ENCODE measurements around the gene NTRK2.

The NTRK2 gene

GRCh38 chr9:84949971-84950370 lies 280.4 kb downstream of the NTRK2 start:
- no peak for FAIRE-seq
- DNase-seq (ENCODE audit: extremely low spot score, insufficient read length, low read depth), result no peak

GRCh38 chr9:84950879-84951811 lies 281.6 kb downstream of the NTRK2 start:
- FAIRE-seq (no peak), DNase-seq (ENCODE audit: extremely low spot score, insufficient read length, low read depth) (no peak)

GRCh38 chr9:84953252-84953773 lies 283.8 kb downstream of the NTRK2 start:
- no peak for FAIRE-seq
- no peak for DNase-seq (ENCODE audit: extremely low spot score, insufficient read length, low read depth)

GRCh38 chr9:84953797-84954705 lies 284.5 kb downstream of the NTRK2 start:
- DNase-seq (ENCODE audit: extremely low spot score, insufficient read length, low read depth) (peak; percentile 53), FAIRE-seq (peak; percentile 88)

GRCh38 chr9:84955155-84955554 lies 285.6 kb downstream of the NTRK2 start:
- FAIRE-seq (no peak), DNase-seq (ENCODE audit: extremely low spot score, insufficient read length, low read depth) (no peak)

GRCh38 chr9:84955971-84956370 lies 286.4 kb downstream of the NTRK2 start:
- no peak for FAIRE-seq
- no peak for DNase-seq (ENCODE audit: extremely low spot score, insufficient read length, low read depth)

GRCh38 chr9:84959339-84959738 lies 289.8 kb downstream of the NTRK2 start:
- FAIRE-seq (no peak), DNase-seq (ENCODE audit: extremely low spot score, insufficient read length, low read depth) (no peak)

GRCh38 chr9:84966876-84967830 lies 297.6 kb downstream of the NTRK2 start:
- DNase-seq (ENCODE audit: extremely low spot score, insufficient read length, low read depth) (no peak), FAIRE-seq (no peak)

GRCh38 chr9:84969084-84969483 lies 299.6 kb downstream of the NTRK2 start:
- DNase-seq (ENCODE audit: extremely low spot score, insufficient read length, low read depth), result no peak

GRCh38 chr9:84969736-84970135 lies 300.2 kb downstream of the NTRK2 start:
- no peak for DNase-seq (ENCODE audit: extremely low spot score, insufficient read length, low read depth)
- FAIRE-seq, result no peak

More at GRCh38 chr9:84969084-84969483, 299.6 kb downstream of the NTRK2 start:
- no peak for FAIRE-seq

GRCh38 chr9:84970432-84970831 lies 300.9 kb downstream of the NTRK2 start:
- no peak for DNase-seq (ENCODE audit: extremely low spot score, insufficient read length, low read depth)

GRCh38 chr9:84971571-84971970 lies 302.0 kb downstream of the NTRK2 start:
- FAIRE-seq, result no peak
- DNase-seq (ENCODE audit: extremely low spot score, insufficient read length, low read depth), result no peak

More at GRCh38 chr9:84970432-84970831, 300.9 kb downstream of the NTRK2 start:
- no peak for FAIRE-seq

GRCh38 chr9:84974258-84974657 lies 304.7 kb downstream of the NTRK2 start:
- FAIRE-seq, result no peak
- DNase-seq (ENCODE audit: extremely low spot score, insufficient read length, low read depth), result no peak

- FAIRE-seq (no peak), DNase-seq (ENCODE audit: extremely low spot score, insufficient read length, low read depth) (no peak)
Observed at GRCh38 chr9:84974855-84975254, 305.3 kb downstream of the NTRK2 start.

- FAIRE-seq (no peak), DNase-seq (ENCODE audit: extremely low spot score, insufficient read length, low read depth) (no peak)
Observed at GRCh38 chr9:84975926-84976325, 306.4 kb downstream of the NTRK2 start.

- DNase-seq (ENCODE audit: extremely low spot score, insufficient read length, low read depth) (no peak), FAIRE-seq (no peak)
Observed at GRCh38 chr9:84978661-84979060, 309.1 kb downstream of the NTRK2 start.

GRCh38 chr9:84983749-84984148 lies 314.2 kb downstream of the NTRK2 start:
- no peak for DNase-seq (ENCODE audit: extremely low spot score, insufficient read length, low read depth)
- no peak for FAIRE-seq

GRCh38 chr9:84988621-84989020 lies 319.1 kb downstream of the NTRK2 start:
- FAIRE-seq (no peak), DNase-seq (ENCODE audit: extremely low spot score, insufficient read length, low read depth) (no peak)

GRCh38 chr9:84990416-84990815 lies 320.9 kb downstream of the NTRK2 start:
- FAIRE-seq (no peak), DNase-seq (ENCODE audit: extremely low spot score, insufficient read length, low read depth) (no peak)
